ENCODE measurements around the gene CFAP69.
"Not testable (repeated sequence)": the region's sequence is repeated elsewhere in the genome, so short reads cannot be mapped to it uniquely, and the experiment has no call there.

CFAP69 gene

GRCh38 chr7:90232430-90232829, 12.5 kb upstream of the CFAP69 start:
- no peak for DNase-seq

DNA sequence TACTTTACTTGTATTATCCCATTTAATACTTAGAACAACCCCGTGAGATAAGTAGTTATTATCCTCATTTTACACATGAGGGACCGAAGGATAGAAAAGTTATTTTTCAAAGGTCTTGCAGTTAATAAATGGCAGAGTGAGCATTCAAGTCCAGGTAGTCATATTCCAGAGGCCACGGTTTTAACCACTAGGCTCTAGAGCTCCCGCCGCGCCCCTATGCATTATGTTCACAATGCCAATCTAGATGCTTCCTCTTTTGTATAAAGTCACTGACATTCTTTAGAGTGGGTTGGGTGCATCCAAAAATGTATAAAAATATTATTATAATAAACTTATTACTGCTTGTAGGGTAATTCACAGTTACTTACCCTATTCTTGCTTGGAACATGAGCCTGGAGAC, 11.4 kb upstream of the CFAP69 start:
- DNase-seq, result no peak

- DNase-seq, result no peak
Observed at GRCh38 chr7:90236721-90237289, 8.2 kb upstream of the CFAP69 start.

- no peak for DNase-seq
Observed at GRCh38 chr7:90238022-90238421, 7.0 kb upstream of the CFAP69 start.

GRCh38 chr7:90238583-90238982, 6.4 kb upstream of the CFAP69 start:
- no peak for DNase-seq

GRCh38 chr7:90239050-90239449, 5.9 kb upstream of the CFAP69 start:
- no peak for DNase-seq

DNA sequence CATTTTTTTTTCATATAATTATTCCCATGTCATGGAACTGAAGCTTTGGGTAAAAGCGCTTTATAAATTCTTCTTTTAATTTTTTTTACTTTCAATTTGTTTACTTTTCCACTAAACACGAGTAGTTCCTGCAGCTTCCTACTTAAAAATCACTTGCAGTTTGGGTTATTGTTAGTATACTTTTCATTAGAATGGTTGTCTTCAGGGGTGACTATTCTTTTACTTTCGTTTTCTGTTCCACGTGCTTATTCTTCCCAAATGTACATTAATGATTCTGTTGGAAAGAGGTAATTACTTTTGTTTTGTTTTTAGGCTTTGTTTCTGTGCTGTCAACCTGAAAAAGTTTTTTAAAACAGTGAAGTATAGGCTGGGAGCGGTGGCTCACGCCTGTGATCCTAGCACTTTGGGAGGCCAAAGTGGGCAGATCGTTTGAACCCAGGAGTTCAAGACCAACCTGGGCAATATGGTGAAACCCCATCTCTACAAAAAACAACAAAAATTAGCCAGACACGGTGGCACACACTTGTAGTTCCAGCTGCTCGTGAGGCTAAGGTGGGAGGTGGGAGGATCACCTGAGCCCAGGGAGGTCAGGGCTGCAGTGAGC, 5.2 kb upstream of the CFAP69 start:
- DNase-seq, result no peak

- no peak for DNase-seq
Observed at GRCh38 chr7:90242369-90243168, 2.4 kb upstream of the CFAP69 start.

- DNase-seq, result no peak
Observed at GRCh38 chr7:90243556-90243955, 1.4 kb upstream of the CFAP69 start.

GRCh38 chr7:90244565-90244908, 437 bp upstream of the CFAP69 start:
- no peak for DNase-seq

DNA sequence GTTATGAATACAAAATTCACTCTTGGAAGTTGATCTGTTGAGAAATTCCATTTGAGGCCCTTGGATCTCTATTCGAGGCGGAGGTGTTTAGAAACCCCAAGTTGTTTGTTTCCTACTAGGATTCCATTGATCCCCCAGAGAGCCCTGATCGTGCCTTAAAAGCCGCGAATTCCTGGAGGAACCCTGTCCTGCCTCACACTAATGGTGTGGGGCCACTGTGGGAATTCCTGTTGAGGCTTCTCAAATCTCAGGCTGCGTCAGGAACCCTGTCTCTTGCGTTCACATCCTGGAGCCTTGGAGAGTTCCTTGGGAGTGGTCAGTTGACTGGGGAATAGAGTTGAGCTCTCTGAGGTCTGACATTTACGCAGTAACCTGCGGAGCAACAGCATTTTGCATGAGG, 1.2 kb downstream of the CFAP69 start:
- no peak for DNase-seq

- no peak for DNase-seq
Observed at GRCh38 chr7:90248706-90249105, 3.7 kb downstream of the CFAP69 start.

GRCh38 chr7:90250601-90251303, 5.8 kb downstream of the CFAP69 start:
- no peak for DNase-seq

GRCh38 chr7:90251304-90251635, 6.3 kb downstream of the CFAP69 start:
- no peak for DNase-seq

DNA sequence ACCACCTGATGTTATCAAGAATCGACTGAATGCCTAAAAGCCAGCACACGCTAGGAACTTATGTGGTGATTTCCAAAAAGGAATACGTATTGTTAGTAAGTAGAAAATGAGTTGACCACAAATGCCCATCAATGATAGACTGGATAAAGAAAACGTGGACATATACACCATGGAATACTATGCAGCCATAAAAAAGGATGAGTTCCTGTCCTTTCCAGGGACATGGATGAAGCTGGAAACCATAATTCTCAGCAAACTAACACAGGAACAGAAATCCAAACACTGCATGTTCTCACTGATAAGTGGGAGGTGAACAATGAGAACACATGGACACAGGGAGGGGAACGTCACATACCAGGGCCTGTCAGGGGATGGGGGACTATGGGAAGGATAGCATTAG, 11.0 kb downstream of the CFAP69 start:
- not testable (repeated sequence) for DNase-seq

GRCh38 chr7:90256778-90257177, 11.8 kb downstream of the CFAP69 start:
- no peak for DNase-seq

DNA sequence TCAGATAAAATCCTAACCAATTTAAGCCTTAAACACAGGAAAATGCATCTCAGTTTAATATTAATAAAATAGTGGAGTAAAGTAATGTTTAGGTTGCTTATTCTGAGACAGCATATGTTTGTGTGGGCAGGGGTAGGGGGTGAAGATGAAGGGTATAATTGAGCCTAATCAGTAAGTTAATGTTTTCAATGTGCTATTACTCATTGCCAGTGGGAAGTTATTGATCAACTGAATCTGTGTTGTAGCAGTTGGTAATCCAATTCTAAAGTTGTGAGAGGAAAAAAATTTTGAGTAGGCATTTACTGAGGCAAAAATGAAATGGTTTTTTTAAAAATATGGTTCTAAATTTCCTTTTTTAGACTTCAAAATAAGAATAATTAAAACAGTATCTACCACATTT, 16.5 kb downstream of the CFAP69 start:
- DNase-seq, result no peak

- DNase-seq, result no peak
Observed at GRCh38 chr7:90262438-90262837, 17.5 kb downstream of the CFAP69 start.

GRCh38 chr7:90266808-90267207, 21.8 kb downstream of the CFAP69 start:
- DNase-seq, result no peak

DNA sequence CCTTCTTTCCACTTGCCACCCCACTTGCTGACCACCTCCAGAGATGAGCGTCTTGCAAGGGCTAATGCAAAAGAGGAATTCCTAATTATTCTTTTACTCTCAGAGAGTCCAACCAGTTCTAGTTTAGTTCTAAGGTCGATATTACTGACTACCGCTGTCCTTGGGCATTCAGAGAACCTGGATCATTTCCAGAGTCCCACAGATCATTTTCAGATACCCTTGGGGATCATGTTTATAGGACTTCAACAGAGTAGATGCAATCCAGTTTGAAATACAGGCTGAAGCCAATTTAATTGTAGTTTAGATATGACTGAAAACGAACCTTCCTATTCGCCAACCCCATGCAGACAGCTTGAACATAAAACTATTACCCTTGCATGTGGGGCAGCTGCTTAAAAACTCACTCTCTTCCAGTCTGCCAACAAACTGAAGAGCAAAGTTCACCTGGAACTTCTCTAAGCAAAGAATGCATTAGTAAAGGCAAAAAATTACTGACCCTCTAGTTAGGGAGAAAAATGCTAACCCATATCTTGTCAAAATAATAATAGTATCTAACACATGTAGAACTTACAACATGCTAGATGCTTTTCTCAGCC, 22.4 kb downstream of the CFAP69 start:
- DNase-seq, result no peak

GRCh38 chr7:90269163-90269562, 24.2 kb downstream of the CFAP69 start:
- DNase-seq, result no peak

DNA sequence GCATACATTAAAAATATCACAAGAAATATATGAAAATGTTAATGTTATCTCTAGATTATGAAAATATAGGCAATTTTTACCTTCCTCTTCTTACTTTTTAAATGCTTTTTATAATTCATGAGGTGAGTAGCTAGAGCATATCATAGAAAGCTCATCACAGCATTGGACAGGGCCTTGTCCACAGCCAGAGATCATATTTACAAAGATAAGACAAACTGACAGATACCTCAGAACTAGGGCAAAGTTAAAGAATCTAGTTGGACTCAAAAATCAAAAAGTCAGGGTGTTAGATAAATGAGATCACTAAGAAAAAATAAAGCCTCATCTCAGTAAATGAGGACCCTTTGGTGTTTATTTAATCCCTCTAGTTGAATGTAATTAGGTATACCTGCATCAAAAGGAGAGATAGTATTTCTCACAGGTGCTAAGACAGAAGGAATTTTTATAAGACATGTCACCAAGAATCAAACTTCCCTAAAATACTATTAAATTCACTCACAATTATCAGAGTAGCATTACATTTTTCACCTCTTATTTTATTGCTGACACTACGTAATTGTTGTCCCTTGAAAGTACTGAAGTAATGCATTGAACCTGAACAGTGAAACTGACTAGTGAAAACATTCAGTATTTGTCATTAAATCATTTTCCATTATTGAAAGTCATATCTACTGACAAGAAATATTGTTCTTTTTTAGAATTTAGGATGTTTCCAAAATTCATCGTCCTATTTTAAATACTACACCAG, 25.6 kb downstream of the CFAP69 start:
- no peak for DNase-seq

DNA sequence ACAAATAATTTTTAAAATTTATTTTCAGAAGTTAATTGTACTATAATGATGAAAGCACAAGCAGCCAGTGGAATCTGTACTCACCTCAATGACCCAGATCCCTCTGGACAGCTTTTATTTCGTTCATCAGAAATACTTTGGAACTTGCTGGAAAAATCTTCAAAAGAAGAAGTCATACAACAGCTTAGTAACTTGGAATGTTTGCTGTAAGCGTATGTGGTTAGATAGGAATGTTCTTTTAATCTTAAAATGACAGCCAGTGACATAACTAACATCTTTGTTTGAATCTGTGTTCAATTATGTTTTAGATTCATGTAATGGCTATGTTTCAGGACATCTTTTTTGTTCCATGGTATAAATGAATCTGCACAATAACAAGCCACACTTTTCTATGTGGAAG, 26.8 kb downstream of the CFAP69 start:
- DNase-seq, result no peak

All from CD4-positive, alpha-beta T cell treated with Interleukin-15 for 1 hour (primary cell).